Spleen (tissue), 11 donors: Measurements from ENCODE around the gene COL12A1. TPM values are rescaled to one million over a fixed set of nuclear protein-coding genes. Genes with fewer than 3 reads are reported as not detected.

Experiments
- DNase-seq: peaks from one replicate; pipeline ENCODE4 v3.0.0-alpha.2; 2020
- H3K27ac ChIP-seq, 8 donors: fragments of 200-600 bp; sonication (generic) in 7 of 8; 1 replicate in 4 of 8; 2 replicates in 4 of 8; pipeline versions ENCODE4 v1.5.0 to v1.8.0; 2016 to 2021; ENCODE audit warnings: inconsistent platforms in 4 of 8, mild to moderate bottlenecking in 4 of 8, moderate library complexity in 1 of 8
- H3K27me3 ChIP-seq, 7 donors: fragments of 200-600 bp; sonication (generic) in 6 of 7; replicated peaks in 1 of 7; 1 replicate in 4 of 7; 2 replicates in 3 of 7; pipeline versions ENCODE4 v1.5.0 to v1.8.0; 2016 to 2021; ENCODE audit warnings: inconsistent platforms in 3 of 7, mild to moderate bottlenecking in 1 of 7
- H3K36me3 ChIP-seq, 6 donors: fragments of 200-600 bp; sonication (generic) in 5 of 6; 1 replicate in 4 of 6; 2 replicates in 2 of 6; pipeline versions ENCODE4 v1.5.0 to v1.8.0; 2016 to 2021; ENCODE audit warnings: inconsistent platforms in 2 of 6
- H3K4me1 ChIP-seq, 6 donors: fragments of 200-600 bp; sonication (generic) in 5 of 6; 1 replicate in 3 of 6; 2 replicates in 3 of 6; pipeline versions ENCODE4 v1.5.0 to v1.8.0; 2016 to 2021; ENCODE audit warnings: inconsistent platforms in 3 of 6
- H3K4me3 ChIP-seq, 8 donors: fragments of 200-600 bp; sonication (generic) in 7 of 8; 1 replicate in 4 of 8; 2 replicates in 4 of 8; pipeline versions ENCODE4 v1.5.0 to v1.8.0; 2016 to 2021; ENCODE audit warnings: inconsistent platforms in 4 of 8, mild to moderate bottlenecking in 4 of 8, moderate library complexity in 2 of 8
- H3K9me3 ChIP-seq, 8 donors: fragments of 200-600 bp; sonication (generic) in 7 of 8; 1 replicate in 4 of 8; 2 replicates in 4 of 8; pipeline versions ENCODE4 v1.5.0 to v1.8.0; 2016 to 2021; ENCODE audit warnings: inconsistent platforms in 4 of 8
- CTCF ChIP-seq, 11 experiments: fragments of 200-600 bp in 7 of 11; fragments of 450-650 bp in 4 of 11; sonication (generic) in 4 of 11; IDR thresholded peaks in 8 of 11; conservative IDR thresholded peaks in 3 of 11; 1 replicate in 7 of 11; 2 replicates in 4 of 11; pipeline versions ENCODE4 v1.4.0 to v1.8.0; 2016 to 2021; ENCODE audit warnings: antibody characterized with exemption in 11 of 11, inconsistent platforms in 4 of 11, mild to moderate bottlenecking in 1 of 11
- POLR2A ChIP-seq, 3 donors: fragments of 450-650 bp; IDR thresholded peaks; one replicate each; pipeline ENCODE4 v1.5.1; 2017; ENCODE audit warnings: antibody characterized with exemption in 3 of 3, mild to moderate bottlenecking in 1 of 3
- POLR2AphosphoS5 ChIP-seq, 3 donors: sonication (generic); formaldehyde crosslinking; IDR thresholded peaks; one replicate each; pipeline ENCODE4 v1.5.1; 2017; ENCODE audit warnings: antibody characterized with exemption in 3 of 3
- WGBS, 5 donors: extraction: QIAGEN DNeasy Blood & Tissue Kit in 3 of 5; methylation state at CpG; one replicate each; pipeline versions ENCODE4 v1.1.5 to v1.1.7; 2013 to 2018; 5-methylcytosine and 5-hydroxymethylcytosine counted together
- intact Hi-C: fragments of 100-400 bp; cut with DNase I; formaldehyde crosslinking; loops from one replicate; pipeline ENCODE4 v1.15.0; 2023; ENCODE audit warnings: low total_unique reads
- polyA plus RNA-seq, 3 donors: library from polyadenylated mRNA; stranded (reverse); fragments of 200-250 nt; gene quantifications; one replicate each; pipeline ENCODE4 v1.2.1, GENCODE V29; 2013
- total RNA-seq, 7 donors: library from RNA; depleted of rRNA in 3 of 7; stranded (reverse); fragments of >200 nt in 3 of 7; fragmentation: NEBNext Ultra II Directional in 4 of 7; extraction: Animal tissue kit (Norgen Biotek cat#: 25700) in 4 of 7; gene quantifications; one replicate each; pipeline versions ENCODE4 v1.1.0 to v1.2.1, GENCODE V29; 2016 to 2021
- donor health status: healthy with polysubstance abuse.
- donor health status: DM: no; HTN: no; CAD: no; lungs with moderate emphysema.
- donor health status: DM: no; HTN: no; CAD: no.
- donor health status: Bipolar disorder and iron deficiency.
- donor health status: healthy.
- donor health status: DM: no; HTN: no; CAD: no.
- donor health status: DM: yes; HTN: yes; CAD: no.

The COL12A1 gene
- total and polyA plus RNA-seq, 10 donors: 2.5 to 32.6 (median 21.2) TPM

- Histone ChIP-seq H3K9me3 (no peaks in the 10 kb centered on the region), H3K27ac (no peak overlapping the region), H3K4me1 (no peaks in the 10 kb centered on the region), H3K36me3 (no peaks in the 10 kb centered on the region), H3K27me3 (no peaks in the 10 kb centered on the region), H3K4me3 (no peak overlapping the region)
- DNase-seq: no peak
- TF ChIP-seq POLR2A (IDR thresholded peaks at IDR 0.05) (no peak), CTCF (IDR thresholded peaks at IDR 0.05 in 8 of 11, conservative IDR thresholded peaks at IDR 0.05 in 3 of 11) (no peak), POLR2AphosphoS5 (IDR thresholded peaks at IDR 0.05) (no peak)
- intact Hi-C loops: no loop called here
- 83 to 95% (median 88%) methylated on average over 1 of the region's 1 CpG for WGBS, 5 donors
These were observed 96.1 kb downstream of the COL12A1 start for GRCh38 chr6:75109765-75110164.

- no peak overlapping the region for H3K27ac ChIP-seq
- H3K36me3 ChIP-seq: no peaks in the 10 kb centered on the region
- H3K4me1 ChIP-seq: no peaks in the 10 kb centered on the region
- intact Hi-C loops: no loop called here
- TF ChIP-seq POLR2A (IDR thresholded peaks at IDR 0.05) (no peak), POLR2AphosphoS5 (IDR thresholded peaks at IDR 0.05) (no peak), CTCF (IDR thresholded peaks at IDR 0.05 in 8 of 11, conservative IDR thresholded peaks at IDR 0.05 in 3 of 11) (no peak)
- no peak for DNase-seq
- H3K27me3 ChIP-seq: no peaks in the 10 kb centered on the region
- no peaks in the 10 kb centered on the region for H3K9me3 ChIP-seq
- no peak overlapping the region for H3K4me3 ChIP-seq
These were observed 96.8 kb downstream of the COL12A1 start for GRCh38 chr6:75109022-75109421.

GRCh38 chr6:75108333-75108974, 97.4 kb downstream of the COL12A1 start:
- no peak for TF ChIP-seq POLR2A (IDR thresholded peaks at IDR 0.05)
- TF ChIP-seq POLR2AphosphoS5 (IDR thresholded peaks at IDR 0.05): no peak
- TF ChIP-seq CTCF (IDR thresholded peaks at IDR 0.05 in 8 of 11, conservative IDR thresholded peaks at IDR 0.05 in 3 of 11): no peak
- 66 to 87% (median 79%) methylated on average over 2 of the region's 2 CpGs for WGBS, 5 donors
- Histone ChIP-seq H3K4me1 (no peaks in the 10 kb centered on the region), H3K36me3 (no peaks in the 10 kb centered on the region), H3K27me3 (no peaks in the 10 kb centered on the region), H3K4me3 (no peak overlapping the region), H3K9me3 (no peaks in the 10 kb centered on the region), H3K27ac (no peak overlapping the region)
- intact Hi-C loops: no loop called here
- DNase-seq: no peak

GRCh38 chr6:75107913-75108312, 97.9 kb downstream of the COL12A1 start:
- Histone ChIP-seq H3K27me3 (no peaks in the 10 kb centered on the region), H3K36me3 (no peaks in the 10 kb centered on the region), H3K9me3 (no peaks in the 10 kb centered on the region), H3K4me1 (no peaks in the 10 kb centered on the region), H3K4me3 (no peak overlapping the region), H3K27ac (no peak overlapping the region)
- TF ChIP-seq POLR2A (IDR thresholded peaks at IDR 0.05) (no peak), CTCF (IDR thresholded peaks at IDR 0.05 in 8 of 11, conservative IDR thresholded peaks at IDR 0.05 in 3 of 11) (no peak), POLR2AphosphoS5 (IDR thresholded peaks at IDR 0.05) (no peak)
- DNase-seq: no peak
- intact Hi-C loops: no loop called here
